ENCODE measurements around the gene MYLK2.

MYLK2 gene

DNA sequence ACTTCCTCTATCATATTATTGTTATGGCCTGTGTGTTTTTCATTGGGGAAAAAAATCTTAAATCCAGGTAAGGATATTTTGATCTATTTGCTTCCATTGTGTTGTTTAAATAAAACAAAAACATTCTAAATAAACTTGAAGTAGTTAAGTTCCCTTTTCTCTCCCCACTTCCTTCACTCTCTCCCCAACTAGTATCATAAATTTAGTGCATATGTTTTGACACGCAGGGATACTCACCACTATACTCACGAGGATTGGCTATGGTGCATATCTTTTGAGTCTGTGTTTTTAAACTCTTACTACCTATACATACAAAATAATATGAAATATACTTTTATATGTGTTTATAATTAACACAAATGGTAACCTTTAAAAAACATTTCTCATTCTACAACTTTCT lies 56.5 kb downstream of the MYLK2 start:
- no peak for ATAC-seq
- DNase-seq, result no peak

DNA sequence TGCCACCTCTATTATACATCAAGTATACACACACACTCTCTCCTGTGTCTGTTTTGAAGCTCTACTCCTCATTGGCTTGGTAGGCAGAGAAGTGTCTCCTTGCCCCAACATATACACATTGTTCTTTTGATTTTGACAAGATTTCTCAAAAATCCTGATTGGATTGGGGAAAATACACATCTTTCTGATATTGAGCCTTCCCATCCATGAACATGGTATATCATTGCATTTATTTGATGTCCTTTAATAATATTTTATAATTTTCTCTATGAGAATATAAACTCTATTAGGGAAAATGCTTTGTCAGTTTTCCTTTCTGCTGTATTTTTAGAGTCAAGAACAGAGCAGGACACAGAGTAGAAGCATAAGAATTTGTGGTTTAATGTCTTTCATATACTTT lies 58.5 kb downstream of the MYLK2 start:
- ATAC-seq (no peak), DNase-seq (no peak)

DNA sequence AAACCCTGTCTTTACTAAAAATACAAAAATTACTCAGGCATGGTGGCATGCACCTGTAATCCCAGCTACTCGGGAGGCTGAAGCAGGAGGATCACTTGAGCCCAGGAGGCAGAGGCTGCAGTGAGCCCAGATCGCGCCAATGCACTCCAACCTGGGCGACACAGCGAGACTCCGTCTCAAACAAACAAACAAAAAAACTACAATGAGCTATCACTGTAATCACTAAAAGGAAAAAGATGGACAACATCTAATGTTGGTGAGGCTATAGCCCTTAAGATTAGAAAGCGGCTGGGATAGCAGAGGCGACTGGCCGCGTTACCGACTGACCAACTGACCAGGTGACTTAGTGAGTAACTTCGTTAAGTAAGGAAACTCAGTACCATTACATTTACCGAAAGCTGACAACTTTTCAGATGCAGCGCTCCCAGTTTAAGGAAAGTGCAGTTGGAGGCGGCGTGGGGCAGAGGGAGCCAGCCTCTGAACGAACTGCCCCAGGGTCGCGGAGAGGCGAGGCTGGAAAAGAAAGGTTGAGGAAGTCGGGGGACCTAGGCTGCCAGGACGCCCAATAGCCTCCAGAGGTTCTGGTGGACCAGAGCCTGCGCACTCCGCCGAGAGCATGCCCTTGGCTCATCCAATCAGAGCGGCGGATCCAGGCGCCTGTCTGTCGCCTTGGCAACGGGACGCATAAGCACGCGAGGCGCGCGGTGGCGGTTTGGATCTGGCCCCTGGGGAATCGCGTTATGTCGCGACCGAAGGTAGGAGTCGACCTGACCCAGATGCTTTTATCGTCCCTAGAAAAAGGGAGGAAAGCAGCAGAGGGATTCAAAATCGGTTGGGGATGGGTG lies 60.2 kb downstream of the MYLK2 start:
- peak; percentile 84 for DNase-seq
- peak; percentile 96 for ATAC-seq

DNA sequence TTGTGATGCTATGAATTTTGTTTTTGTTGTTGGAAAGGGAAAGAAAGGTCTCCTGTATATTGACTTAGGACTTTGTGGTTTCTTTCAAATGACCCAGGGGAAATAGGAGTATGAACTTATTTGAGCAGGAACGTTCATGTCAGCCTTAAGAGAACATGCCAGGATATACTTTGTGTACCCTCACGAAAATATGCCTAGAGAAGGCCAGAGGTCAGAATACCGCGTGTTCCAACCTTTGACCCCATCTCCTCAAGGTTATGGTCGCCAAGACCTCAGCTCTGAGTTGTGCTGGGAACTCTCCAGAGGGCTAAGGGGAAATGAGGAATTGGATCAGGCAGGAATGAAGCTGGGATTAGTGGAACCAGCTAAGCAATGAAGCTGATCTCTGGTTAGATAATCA lies 62.8 kb downstream of the MYLK2 start:
- no peak for DNase-seq
- ATAC-seq, result no peak

DNA sequence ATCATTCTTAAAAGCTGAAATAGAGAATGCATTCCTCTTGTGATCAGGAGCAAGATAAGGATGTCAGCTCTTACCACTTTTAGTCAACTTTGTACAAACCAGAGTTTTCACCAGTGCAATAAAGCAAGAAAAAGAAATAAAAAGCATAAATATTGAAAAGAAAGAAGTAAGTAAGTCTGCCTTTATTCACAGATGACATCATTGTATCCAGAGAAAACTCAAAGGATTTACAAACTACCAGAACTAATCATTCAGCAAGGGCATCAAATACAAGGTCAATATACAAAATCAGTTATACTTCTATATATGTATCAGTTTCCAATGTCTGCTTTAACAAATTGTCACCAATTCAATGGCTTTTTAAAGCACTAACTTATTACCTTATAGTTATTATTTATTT lies 64.7 kb downstream of the MYLK2 start:
- ATAC-seq, result no peak
- DNase-seq, result no peak

All from stimulated activated naive CD8-positive, alpha-beta T cell treated with anti-CD3 and anti-CD28 coated beads, Interleukin-15, Interleukin-2, amounts not matched to agents 100 U/mL and 50 U/mL, for 24 hours (primary cell).